HG03565 (cell line): ENCODE data around the gene TANK.

ENCODE experiments used
- ATAC-seq: cut with Tn5 transposase; IDR thresholded peaks from one replicate; pipeline ENCODE4 v1.9.1; 2021; ENCODE audit warnings: mild to moderate bottlenecking, moderate library complexity; ENCODE audit not compliant: unreplicated experiment

The TANK gene

DNA sequence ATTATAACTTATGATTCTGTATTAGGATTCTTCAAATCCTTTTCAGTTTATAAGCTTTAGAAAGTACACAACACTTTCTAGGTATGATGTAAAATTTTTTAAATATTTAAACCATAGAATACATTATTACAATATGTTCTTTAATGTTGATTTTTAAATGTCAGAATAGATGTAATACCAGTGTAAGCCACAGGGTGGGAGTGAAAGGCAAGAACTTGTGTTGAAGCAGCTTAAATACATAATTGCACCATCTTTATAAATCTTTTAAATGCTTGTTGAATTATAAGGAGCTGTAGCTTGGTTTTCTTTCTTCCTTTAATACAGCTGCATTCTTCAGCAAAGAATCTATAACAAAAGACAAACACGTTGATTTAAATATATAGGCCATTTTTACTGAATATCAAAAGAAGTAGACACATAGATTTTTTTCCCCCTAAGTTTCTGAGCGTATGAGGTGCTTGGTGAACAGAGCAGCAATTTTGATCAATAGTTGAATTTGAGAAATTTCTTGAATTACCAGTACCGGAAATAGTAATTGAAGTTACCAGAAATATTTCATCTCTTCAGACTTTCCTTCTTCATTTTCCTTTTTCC is 63.0 kb downstream of the TANK start:
- ATAC-seq, result no peak

DNA sequence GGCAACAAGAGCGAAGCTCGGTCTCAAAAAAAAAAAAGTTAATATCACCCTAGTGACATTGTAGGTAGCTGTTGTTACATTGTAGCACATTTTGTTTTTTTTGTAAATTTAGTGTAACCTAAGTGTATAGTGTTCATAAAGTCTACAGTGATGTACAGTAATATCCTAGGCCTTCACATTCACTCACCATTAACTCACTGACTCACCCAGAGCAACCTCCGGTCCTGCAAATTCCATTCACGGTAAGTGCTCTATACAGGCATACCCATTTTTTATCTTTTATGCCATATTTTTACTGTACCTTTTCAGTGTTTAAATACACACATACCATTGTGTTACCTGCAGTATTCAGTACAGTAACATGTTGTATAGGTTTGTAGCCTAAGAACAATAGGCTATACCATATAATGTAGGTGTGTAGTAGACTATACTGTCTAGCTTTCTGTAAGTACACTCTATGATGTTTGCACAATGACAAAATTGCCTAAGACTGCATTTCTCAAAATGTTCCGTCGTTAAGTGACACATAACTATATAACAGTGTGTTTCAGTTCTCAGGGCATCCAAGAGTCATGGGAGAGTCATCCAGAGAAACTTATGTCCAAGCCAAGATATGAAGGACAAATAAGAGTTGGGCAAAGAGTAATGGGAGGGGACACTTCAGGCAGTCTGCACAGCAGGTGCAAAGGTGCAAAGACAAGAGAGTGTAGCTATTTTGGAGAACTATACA is 68.4 kb downstream of the TANK start:
- no peak for ATAC-seq

DNA sequence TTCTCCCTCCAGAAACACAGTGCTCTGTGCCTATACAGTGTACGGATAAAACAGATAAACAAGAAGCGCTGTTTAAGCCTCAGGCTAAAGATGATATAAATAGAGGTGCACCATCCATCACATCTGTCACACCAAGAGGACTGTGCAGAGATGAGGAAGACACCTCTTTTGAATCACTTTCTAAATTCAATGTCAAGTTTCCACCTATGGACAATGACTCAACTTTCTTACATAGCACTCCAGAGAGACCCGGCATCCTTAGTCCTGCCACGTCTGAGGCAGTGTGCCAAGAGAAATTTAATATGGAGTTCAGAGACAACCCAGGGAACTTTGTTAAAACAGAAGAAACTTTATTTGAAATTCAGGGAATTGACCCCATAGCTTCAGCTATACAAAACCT is 70.7 kb downstream of the TANK start:
- ATAC-seq, result no peak

DNA sequence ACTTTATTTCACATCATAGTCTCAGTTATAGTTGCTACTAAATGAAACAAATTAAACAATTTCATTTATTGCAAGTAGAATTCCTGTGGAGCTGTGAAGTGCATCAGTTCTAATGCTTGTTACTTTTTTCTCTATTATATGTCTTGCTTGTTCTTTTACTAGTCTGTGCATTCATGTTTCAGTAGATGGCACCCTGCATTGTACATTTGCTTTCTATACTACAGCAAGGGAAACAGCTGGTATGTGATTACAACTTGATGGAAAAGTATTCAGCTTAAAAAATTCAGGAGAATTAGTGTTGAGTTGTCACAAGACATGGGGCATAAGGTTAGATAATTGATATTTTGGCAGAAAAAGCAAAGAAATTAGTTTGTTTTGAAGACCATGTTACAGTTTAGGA is 72.3 kb downstream of the TANK start:
- no peak for ATAC-seq

DNA sequence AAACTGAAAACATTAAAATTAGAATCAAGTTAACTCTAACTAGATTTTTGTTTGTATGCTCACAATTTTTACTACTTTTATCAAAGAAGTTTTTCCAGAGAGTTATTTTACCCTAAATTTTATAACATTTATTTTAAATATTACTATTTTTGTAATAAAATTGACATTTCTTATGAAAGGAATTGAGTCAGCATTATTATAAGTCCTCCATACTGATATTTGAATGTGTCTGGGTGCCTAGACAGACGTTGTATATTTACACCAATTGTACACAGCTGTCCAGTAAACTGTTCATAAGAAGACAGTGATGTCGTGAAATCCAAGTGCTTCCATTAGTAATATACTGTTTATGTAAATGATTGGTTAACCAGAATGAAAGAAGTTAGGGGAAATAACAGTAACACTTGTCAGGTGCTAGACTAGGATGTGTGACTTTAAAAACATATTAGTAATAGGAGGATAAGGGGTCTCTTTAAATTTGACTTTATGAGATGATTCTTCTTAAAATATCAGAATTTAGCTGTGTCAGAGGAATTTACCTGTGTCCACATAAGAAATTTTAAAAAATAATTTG is 73.7 kb downstream of the TANK start:
- peak; percentile 37 for ATAC-seq

DNA sequence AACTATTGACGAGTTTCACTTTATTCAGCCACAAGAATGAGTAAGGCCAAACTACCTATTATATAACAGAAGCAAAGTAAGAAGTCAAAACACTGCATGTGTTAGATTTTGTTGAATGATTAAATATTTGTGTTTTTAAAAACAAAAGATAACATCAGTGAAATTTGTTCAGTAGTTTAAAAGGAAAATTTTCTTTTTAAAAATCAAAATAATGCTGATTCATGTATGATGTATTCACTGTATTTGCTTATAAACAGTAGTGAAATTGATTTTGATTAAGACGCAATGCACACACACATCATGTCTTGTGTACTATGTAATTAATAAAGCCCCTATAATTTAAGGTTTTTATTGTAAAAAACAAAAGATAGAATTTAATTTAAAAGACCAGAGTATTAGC is 74.4 kb downstream of the TANK start:
- ATAC-seq, result no peak

DNA sequence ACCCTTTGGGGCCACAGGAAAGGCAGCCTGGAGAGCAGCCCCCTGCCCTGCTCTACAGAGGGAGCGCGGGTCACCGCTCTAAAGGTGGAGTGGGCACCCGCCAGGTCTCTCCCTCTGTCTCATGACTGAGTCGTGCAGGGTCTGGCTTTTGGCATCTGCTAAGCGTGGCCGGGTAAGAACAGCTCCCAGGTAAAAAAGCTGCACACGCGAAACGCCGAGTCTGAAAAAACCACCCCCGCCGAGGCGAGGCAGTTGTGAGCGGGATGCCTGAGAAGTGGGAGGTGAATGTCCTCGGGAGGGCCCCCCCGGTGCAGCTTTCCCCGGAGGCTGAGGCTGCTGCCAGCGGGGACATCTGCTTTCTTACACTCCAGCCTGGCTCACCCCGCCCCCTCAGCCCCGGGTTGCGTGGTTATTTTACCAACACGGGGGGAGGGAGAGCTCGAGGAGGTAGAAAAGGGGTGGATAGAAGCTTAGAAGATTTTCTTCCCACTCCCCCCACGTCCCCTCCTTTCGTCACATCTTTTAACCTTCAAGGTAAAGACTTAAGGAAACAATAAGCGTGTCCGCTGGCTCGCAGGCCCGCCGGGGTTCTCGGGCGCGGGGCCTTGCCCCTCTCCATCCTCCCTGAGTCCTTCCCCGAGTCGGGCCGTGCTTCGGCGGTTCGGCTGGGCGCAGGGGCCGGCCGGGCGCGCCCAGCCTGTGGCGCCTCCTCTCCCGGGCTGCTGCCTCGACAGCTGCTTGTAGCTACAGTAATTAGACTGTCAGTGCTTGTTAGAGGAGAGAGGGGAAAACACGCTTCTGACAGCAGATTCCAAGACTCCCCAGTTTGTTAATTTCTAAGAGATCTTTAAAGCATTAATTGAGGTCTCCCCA is 77.4 kb downstream of the TANK start:
- peak; percentile 28 for ATAC-seq

DNA sequence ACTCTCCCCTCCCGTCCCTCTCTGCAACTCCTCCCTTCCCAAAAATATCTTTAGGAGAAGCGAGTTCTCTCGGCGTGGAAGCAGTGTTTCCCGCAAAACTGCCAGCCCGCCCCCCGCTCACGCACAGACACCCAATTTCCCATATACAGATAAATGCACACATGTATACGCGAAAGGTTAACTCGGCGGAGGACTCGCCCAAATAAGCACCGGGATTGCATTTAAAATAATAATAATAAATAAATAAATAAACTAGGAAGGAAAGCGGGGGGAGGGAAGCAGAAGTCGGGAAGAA is 78.0 kb downstream of the TANK start:
- ATAC-seq, result no peak

DNA sequence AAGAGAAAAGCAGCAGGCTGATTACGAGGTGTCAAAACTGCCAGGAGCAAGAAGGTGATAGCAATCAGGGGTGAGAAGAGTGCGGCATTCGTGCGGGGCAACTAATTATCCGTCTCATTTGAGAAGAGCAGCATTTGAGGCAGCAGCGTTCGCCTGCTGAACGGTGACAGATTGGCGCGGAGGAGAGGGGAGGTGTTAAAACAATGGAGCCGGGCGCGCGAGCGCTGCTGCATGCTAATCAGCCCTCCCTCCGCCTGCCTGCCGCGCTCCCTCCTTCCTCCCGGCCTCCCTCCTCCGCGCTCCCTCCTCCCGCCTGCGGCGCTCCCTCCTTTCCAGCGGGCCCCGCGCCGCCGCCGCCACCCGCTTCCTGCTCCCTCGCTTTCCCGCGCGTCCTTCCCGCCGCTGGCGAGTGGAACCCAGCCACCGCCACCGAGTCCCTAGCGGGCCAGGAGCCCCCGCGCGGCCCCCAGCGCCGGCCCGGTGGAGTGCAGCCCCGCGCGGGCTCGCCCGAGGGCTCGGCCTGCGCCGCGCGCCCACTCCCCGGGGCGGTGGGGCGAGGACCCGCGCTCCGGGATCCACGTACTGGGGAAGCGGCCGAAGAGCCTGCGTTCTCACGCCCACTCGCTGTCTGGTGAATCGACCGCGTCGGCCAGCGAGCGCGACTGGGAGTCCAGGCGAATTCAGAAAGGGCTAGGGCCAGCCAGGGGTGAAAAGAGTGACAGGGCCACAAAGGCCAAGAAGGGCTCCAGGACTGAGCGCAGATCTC is 78.5 kb downstream of the TANK start:
- no peak for ATAC-seq

DNA sequence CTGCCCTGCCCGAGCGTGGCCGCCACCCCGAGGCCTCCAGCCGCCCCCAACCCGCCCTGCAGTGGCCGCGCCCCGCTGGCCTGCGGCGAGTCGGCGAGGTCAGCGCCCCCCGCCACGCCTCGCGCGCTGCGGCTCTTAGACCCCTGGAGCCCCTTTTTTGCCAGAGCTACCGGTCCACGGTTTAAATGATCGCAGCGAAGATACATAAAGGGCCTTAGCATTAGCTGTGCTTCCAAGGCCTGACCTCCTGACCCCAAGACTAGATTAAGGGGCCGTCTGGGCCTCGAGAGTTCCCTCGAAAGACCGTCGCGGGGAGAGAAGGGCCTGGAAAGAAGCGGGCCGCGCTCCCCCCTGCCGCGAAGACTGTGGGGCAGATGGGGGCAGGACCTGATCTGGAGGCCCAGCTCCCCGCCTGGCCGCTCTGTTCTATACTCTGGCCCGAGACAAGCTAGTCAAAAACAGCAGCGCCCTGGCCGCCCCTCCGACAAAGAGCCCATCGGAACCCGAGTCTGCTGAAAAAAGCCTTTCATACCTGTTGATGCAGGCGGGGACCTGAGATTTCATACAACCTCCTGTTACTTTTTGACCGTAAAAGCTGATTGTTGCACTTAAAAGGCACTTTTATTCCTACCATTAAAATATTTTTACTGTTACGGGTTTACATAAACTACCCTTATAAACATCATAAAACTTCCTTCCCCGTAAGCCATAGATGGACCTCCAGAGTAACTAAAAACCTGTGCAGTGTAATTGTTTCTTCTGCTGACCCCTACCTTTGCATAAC is 79.3 kb downstream of the TANK start:
- no peak for ATAC-seq

DNA sequence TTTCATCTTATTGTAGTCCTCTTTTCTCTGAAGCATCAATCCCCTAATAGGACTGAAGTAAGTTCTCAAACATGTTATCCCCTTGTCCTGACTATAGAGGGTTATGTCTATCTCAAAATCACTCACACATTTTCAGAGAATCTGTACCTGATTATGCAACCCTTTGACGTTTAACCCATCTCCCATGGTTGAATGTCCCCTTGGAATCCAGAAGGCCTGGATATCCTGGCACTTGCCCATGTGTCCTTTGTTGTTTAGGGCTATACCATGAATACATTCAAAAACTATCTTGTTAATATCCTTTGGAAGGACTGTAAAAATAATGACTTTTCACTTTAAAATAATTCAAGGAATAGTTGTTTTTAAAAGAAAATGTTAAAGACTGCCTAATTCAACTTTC is 81.7 kb downstream of the TANK start:
- no peak for ATAC-seq

DNA sequence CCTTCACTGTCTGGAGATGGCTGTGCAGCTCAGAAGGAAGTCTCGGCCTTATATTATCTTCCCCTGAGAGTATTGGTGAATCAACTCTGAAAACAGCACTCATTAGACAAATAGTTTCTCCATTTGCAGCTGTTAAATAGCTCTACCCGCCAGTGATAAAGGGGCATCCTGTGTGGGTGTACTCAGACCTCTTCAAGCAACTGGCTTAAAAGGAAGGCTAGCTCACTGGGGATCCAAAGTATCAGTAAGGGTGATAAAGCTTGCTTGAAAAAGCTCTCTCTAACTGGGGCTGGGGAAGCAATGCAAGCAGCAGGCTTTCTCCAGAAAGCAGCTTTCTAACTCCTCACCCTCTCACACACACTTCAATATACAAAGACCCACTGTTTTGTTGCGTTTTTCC is 83.1 kb downstream of the TANK start:
- peak; percentile 22 for ATAC-seq

DNA sequence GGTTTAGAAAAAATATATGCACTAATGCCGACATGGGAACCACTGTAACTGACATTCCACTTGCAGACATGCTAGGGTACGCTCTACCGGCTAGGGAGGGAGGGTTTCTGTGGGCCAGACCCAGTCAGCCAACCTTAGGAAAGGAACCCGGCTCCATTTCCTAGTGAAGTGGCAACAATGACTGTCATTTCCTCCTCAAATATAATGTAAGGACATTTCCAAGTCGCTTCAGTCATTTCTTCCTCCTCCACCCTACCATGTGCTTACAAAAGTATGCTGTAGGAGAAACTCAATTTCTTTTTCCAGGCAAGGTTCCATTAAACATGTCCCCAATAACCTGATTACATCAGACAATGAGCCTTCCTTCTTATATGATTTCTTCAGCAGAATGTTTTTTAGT is 83.7 kb downstream of the TANK start:
- ATAC-seq, result no peak

DNA sequence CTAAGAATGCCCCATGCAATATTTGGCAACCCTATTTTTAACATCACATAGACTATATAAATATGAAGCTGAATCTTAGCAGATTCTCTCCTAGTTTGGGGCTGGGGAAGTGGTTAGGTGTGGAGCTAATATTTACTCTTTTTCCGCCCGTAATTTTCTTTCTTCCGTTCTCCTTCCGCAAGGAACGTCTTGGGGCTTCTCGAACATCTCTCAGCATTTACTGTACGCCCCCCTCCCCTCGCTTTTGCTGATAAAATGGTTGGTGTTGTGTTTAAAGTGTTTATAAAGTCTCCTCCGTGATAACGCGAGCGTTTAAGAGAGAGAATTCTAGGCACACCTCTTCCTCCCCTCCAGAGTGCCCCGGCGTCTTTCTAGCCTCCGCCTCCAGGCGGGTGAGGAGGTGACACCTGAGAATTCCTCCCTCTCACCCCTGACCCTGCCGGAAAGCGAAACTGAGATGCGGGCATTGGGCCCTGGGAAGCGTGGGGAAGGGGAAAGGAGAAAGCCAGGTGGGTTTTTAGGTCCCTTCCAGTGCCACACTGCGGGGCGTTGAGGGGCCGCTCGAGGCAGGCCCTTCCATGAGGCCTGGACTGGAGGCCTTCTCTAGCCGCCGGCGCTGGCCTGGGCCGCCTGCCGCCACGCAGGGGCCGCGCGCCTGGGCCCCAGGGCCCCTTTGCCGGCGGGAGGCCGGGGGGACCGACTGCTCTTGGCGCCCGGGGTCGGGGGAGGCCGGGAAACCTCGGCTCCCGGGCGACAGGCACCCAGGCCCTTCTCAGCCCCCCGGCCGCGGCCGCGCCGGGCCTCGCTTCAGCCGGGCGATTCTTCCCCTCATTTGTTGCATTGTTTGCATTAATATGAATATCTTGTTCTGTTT is 84.4 kb downstream of the TANK start:
- peak; percentile 80 for ATAC-seq

DNA sequence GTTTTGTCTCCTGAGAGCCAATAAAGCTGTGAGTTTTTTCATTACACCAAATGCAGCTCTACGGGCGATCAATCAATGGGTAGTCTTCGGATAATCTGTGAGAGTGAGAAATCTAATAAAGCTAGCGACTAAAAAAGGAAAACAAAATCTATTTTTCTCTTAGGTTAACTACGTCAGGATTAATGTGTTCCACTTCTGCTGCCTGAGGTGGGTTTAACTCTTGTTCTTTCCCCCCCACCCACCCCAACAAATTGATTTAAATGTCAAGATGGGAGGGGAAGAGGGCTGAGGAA is 85.0 kb downstream of the TANK start:
- no peak for ATAC-seq

DNA sequence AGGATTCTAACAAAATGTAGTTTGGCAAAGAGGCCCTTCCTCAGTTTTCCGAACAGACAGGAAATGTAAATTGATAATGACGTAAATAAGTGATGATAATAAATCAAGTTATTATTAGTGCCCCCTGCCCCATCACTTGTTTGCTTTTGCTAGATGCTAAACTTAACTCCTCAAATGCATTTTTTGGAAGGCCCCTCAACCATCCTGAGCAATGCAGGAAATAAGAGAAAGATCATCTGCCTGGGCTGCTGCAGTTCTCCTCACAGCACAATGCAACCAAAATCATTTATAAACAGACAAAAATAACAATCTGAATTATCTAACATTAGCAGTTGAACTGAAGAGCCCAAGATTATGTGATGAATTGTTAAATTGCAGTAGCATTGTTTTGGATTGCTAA is 85.4 kb downstream of the TANK start:
- no peak for ATAC-seq

DNA sequence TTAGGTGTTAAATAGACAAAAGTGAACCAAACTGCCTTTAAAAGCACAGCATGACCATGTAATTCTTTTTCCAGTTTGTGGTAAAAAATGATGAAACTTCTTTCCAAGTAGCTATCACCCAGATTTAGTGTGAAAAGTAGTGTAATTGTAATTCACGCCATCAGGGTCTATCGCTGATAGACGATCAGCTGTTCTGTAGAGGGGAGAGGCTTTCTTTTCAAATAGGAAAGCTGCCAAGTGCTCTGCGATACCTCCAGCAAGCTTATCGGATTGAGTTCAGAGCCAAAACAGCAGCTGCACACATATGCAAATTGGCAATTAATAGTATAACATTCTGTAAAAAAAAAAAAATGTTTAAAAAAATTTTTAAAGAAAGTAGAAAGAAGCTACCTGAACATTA is 86.1 kb downstream of the TANK start:
- ATAC-seq, result no peak

DNA sequence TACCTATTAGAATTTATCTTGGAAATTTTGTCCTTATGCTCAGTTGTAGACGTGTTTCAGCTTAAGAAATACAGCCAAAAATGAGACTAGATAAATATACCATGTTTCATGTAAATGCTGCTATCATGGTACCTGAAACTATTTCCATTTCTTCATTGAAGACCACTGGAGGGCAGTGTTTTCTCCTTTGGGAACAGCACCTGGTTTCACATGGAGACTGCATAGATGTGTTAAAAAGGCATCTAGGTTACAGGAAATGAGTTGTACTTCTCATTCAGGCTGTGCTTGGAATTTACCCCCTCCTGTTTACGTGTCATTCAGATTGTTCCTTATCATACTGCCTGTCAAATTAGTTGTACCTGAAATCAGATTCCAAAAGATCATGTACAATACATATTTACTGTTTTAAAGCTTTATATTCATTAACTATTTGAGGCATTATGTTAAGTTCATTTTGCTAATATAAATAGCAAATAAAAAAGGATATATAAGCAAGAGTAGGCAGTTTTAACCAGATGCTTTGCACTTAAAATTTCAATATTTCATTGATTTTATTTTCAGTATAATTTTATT is 90.7 kb downstream of the TANK start:
- peak; percentile 59 for ATAC-seq
